ENCODE data around the gene SSMEM1.

The SSMEM1 gene

GRCh38 chr7:130256704-130257103 lies 49.0 kb downstream of the SSMEM1 start:
- DNase-seq, result no peak

GRCh38 chr7:130258494-130259078 lies 50.9 kb downstream of the SSMEM1 start:
- no peak for DNase-seq

GRCh38 chr7:130262448-130262847 lies 54.8 kb downstream of the SSMEM1 start:
- DNase-seq, result no peak

GRCh38 chr7:130263130-130263529 lies 55.5 kb downstream of the SSMEM1 start:
- DNase-seq, result no peak

Measured in NCI-H524 (cell line).